Karpas-422 (cell line): ENCODE measurements around the gene P2RX6. TPM values are rescaled to one million over a fixed set of nuclear protein-coding genes. Genes with fewer than 3 reads are reported as not detected.

Experiments
- DNase-seq: peaks from one replicate; pipeline ENCODE4 v3.0.0-alpha.2; 2015
- H2AFZ ChIP-seq: fragments of 200-600 bp; sonication (generic); 2 replicates; pipeline ENCODE4 v1.6.1; 2014; ENCODE audit warnings: antibody characterized with exemption, low read length, mixed read lengths
- H3K27ac ChIP-seq: fragments of 200-600 bp; sonication (generic); 2 replicates; pipeline ENCODE4 v1.5.1; 2014; ENCODE audit warnings: mild to moderate bottlenecking, low read length, moderate library complexity
- H3K27me3 ChIP-seq: fragments of 200-600 bp; sonication (generic); 2 replicates; pipeline ENCODE4 v1.6.1; 2014; ENCODE audit warnings: low read length, mixed read lengths
- H3K36me3 ChIP-seq: fragments of 200-600 bp; sonication (generic); 2 replicates; pipeline ENCODE4 v1.6.1; 2014; ENCODE audit warnings: low read length, mixed read lengths; ENCODE audit not compliant: insufficient read depth
- H3K4me1 ChIP-seq: fragments of 200-600 bp; sonication (generic); 2 replicates; pipeline ENCODE4 v1.6.1; 2014; ENCODE audit warnings: mild to moderate bottlenecking, low read length, mixed read lengths
- H3K4me2 ChIP-seq: fragments of 200-600 bp; sonication (generic); 2 replicates; pipeline ENCODE4 v1.6.1; 2014; ENCODE audit warnings: low read length, low read depth, mild to moderate bottlenecking; ENCODE audit not compliant: poor library complexity, severe bottlenecking
- H3K4me3 ChIP-seq: fragments of 200-600 bp; sonication (generic); 2 replicates; pipeline ENCODE4 v1.5.1; 2014; ENCODE audit warnings: mild to moderate bottlenecking, antibody characterized with exemption, low read length, mixed read lengths
- H3K79me2 ChIP-seq: fragments of 200-600 bp; sonication (generic); 2 replicates; pipeline ENCODE4 v1.6.1; 2014; ENCODE audit warnings: mild to moderate bottlenecking, low read length, mixed read lengths
- H3K9ac ChIP-seq: fragments of 200-600 bp; sonication (generic); 2 replicates; pipeline ENCODE4 v1.6.0; 2014; ENCODE audit warnings: low read length
- H3K9me2 ChIP-seq: fragments of 200-600 bp; sonication (generic), shearing (Covaris generic); replicated peaks from 2 replicates; pipeline ENCODE4 v1.6.0; 2014; ENCODE audit warnings: mild to moderate bottlenecking, low read length, moderate library complexity; ENCODE audit not compliant: insufficient read depth
- H3K9me3 ChIP-seq: fragments of 300-700, 200-600 bp; sonication (generic); 2 replicates; pipeline ENCODE4 v1.6.1; 2014; ENCODE audit warnings: low read length, mixed read lengths
- H4K20me1 ChIP-seq: fragments of 200-600 bp; sonication (generic); 2 replicates; pipeline ENCODE4 v1.6.1; 2014; ENCODE audit warnings: mild to moderate bottlenecking, antibody characterized with exemption, low read length, low read depth; ENCODE audit not compliant: insufficient read depth
- total RNA-seq: library from RNA; depleted of rRNA; stranded (reverse); fragments of >200 nt; shearing (Covaris generic); gene quantifications from 2 replicates; pipeline ENCODE4 v1.2.3, GENCODE V29; 2014; ENCODE audit warnings: low replicate concordance

Gene P2RX6
- total RNA-seq, 1 experiment from 2014 or later, result 1.6 TPM

DNA sequence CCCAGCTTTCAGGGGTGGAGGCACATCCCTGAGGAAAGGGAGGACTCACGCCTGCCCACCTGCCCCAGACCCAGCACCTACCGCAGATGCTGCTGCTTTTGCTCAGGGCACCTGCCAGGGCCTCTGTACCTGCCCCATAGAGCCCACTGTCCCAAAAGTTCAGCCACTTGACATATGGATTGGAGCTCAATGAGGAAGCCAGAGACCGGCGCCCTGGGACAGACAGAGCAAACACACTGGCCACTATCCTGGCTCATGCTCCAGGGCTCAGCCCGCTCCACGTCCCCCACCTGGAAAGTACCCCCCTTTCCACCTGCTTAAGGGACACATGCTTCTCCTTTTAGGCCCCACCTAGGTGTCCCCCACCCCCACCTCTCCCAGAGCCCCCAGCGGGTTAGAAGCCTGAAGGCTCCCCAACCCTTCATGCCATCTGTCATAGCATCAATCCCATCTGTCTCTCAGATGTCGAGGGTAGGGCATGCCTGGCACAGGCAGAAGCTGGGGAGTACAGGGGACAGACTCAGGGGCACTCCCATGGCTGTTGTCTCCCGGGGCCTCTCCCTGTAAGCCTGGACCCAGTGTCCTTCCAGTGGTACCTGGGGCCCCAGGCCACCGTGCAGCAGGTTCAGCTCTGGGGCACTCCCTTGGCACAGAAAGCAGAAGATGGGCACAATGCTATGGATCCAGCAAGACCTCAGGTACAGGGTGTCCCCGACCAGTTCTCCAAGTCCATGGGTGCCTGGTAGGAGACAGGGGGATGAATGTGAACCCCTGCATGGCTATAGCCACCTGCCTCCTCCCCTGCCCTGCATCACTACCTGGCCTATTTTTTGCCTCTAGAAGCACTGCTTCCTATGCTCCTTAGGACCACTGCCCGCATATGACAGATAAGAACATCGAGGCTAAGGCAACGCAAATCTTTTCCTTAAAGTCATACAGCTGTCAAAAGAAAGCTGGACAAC lies 2.2 kb upstream of the P2RX6 start:
- no peak overlapping the region for H3K4me2 ChIP-seq
- no peaks in the 10 kb centered on the region for H3K79me2 ChIP-seq
- H2AFZ ChIP-seq, result no peak overlapping the region
- peaks cover 25% of the 10 kb centered on the region for H3K4me1 ChIP-seq
- no peaks in the 10 kb centered on the region for H3K9me2 ChIP-seq
- H3K27ac ChIP-seq, result no peak overlapping the region
- no peaks in the 10 kb centered on the region for H4K20me1 ChIP-seq
- 0 out of 2 replicates have a peak overlapping the region, but pooled peaks have one; percentile 70 for H3K9ac ChIP-seq
- DNase-seq, result no peak
- H3K36me3 ChIP-seq, result no peaks in the 10 kb centered on the region
- H3K9me3 ChIP-seq, result no peaks in the 10 kb centered on the region
- H3K27me3 ChIP-seq, result no peaks in the 10 kb centered on the region
- H3K4me3 ChIP-seq, result no peak overlapping the region

DNA sequence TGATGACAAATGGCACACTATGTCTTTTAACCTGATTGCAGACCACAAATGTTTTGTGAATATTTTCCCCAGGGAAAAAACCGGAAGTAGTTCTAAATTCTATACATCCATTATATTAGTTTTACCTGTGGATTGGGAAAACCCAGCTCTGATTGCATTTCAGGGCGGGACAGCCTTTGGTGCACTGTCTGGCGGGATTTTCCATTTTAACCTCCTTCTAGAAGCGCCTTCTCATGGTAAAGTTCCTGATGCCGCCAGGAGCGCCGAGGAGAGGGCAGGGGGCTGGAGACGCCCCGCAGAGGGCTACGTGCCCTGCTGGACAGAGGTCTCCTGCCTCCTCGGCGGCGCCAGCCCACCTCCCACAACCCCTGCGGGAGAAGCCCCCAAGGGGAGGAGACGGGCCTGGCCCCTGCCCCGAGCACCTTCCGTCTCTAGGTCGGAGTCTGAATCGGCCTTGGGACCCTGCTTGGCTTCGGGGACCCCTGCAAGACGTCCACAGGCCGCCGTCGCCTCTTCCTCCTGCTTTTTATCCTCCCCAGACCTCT lies 1.2 kb upstream of the P2RX6 start:
- Histone ChIP-seq H3K9me3 (no peaks in the 10 kb centered on the region), H3K27ac (no peak overlapping the region), H3K9me2 (no peaks in the 10 kb centered on the region), H3K79me2 (no peaks in the 10 kb centered on the region), H3K4me3 (peak overlapping the region; percentile 68), H3K9ac (peak overlapping the region; percentile 70), H3K27me3 (no peaks in the 10 kb centered on the region), H3K4me1 (peaks cover 25% of the 10 kb centered on the region), H4K20me1 (no peaks in the 10 kb centered on the region), H3K4me2 (peak overlapping the region; percentile 82), H2AFZ (0 out of 2 replicates have a peak overlapping the region, but pooled peaks have one; percentile 15), H3K36me3 (no peaks in the 10 kb centered on the region)
- DNase-seq, result no peak

- peak; percentile 98 for DNase-seq
- Histone ChIP-seq H3K36me3 (no peaks in the 10 kb centered on the region), H3K4me3 (peak overlapping the region; percentile 68), H3K27ac (peak overlapping the region; percentile 53), H3K9me2 (no peaks in the 10 kb centered on the region), H2AFZ (peak overlapping the region; percentile 55; the same call in 1 of the 2 replicates), H3K4me1 (peaks cover 25% of the 10 kb centered on the region), H3K9ac (peak overlapping the region; percentile 70), H3K79me2 (no peaks in the 10 kb centered on the region), H3K27me3 (no peaks in the 10 kb centered on the region), H3K4me2 (peak overlapping the region; percentile 82), H4K20me1 (no peaks in the 10 kb centered on the region), H3K9me3 (no peaks in the 10 kb centered on the region)
Observed at GRCh38 chr22:21014202-21014725, 701 bp upstream of the P2RX6 start.

DNA sequence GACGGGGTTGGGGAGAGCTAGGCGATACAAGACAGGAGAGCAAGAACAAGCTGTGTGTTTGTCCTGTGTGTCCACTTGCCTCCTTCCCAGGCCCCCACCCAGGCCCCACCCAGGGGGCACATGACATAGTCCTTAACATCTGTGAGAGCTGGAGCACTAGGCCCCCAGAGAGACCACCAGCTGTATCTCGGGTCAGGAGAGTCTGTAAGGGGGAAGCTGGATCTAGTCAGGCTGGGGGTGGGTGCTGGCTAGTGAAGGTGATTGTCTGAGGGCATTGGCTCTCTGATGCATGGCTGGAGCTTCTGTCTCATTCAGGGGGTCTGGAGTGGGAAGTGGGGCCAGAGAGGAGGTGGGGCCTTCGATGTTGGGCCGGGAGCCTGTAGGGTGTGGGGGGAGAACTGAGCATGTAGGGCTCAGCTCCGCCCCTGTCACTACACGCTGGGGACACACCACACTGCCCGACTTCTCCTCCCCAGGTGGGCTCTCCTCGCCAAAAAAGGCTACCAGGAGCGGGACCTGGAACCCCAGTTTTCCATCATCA lies 571 bp downstream of the P2RX6 start:
- Histone ChIP-seq H3K4me2 (peak overlapping the region; percentile 82), H3K9ac (peak overlapping the region; percentile 61)

DNA sequence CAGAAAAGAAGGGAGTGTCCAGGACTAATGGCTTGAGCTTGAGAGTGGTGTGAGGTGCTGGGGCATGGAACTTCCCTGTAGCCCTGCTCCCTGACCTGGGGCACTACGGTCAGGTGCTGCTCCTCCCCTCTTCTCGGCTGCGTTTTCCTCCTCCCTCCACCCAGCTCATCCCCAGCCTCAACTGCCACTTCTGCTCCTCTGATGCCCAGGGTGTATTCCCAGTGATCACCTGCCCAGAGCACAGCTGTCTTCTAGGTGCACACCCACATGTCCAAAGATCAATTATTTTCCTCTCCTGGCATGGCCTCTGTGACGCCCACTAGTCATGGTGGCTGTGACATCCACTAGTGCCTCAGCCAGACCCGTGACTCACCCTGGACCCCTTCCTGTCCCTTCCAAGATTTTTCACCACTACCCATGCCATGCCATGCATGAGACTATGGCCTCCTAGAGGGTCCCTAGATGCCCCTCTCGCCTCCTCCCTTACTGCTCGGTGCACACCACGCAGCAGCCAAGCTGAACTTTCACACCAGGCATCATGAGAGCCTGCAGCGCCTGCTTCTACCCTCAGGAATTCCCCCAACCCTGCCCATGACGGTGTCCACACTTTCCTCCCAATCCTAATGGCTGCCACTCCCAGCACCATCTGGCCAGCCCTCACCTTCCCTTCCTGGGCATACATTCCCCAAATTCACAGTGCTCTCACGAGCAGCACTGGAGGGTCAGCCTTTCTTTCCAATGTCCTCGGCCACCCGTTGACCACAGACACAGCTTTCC lies 1.9 kb downstream of the P2RX6 start:
- DNase-seq, result no peak
- H3K4me2 ChIP-seq, result no peak overlapping the region
- H3K9me2 ChIP-seq, result no peaks in the 10 kb centered on the region
- H2AFZ ChIP-seq, result no peak overlapping the region
- H3K27ac ChIP-seq, result no peak overlapping the region
- H3K9ac ChIP-seq, result no peak overlapping the region
- no peaks in the 10 kb centered on the region for H3K9me3 ChIP-seq
- no peaks in the 10 kb centered on the region for H3K36me3 ChIP-seq
- H3K27me3 ChIP-seq, result no peaks in the 10 kb centered on the region
- H3K4me1 ChIP-seq, result peaks cover 25% of the 10 kb centered on the region
- H4K20me1 ChIP-seq, result no peaks in the 10 kb centered on the region
- H3K79me2 ChIP-seq, result no peaks in the 10 kb centered on the region
- H3K4me3 ChIP-seq, result no peak overlapping the region

More for the DNA sequence above, 571 bp downstream of the P2RX6 start:
- Histone ChIP-seq H3K9me2 (no peaks in the 10 kb centered on the region), H3K9me3 (no peaks in the 10 kb centered on the region), H3K27me3 (no peaks in the 10 kb centered on the region), H3K27ac (peak overlapping the region; percentile 53; the same call in 1 of the 2 replicates), H2AFZ (peak overlapping the region; percentile 55; the same call in 1 of the 2 replicates), H3K4me1 (peaks cover 25% of the 10 kb centered on the region), H3K36me3 (no peaks in the 10 kb centered on the region), H3K4me3 (peak overlapping the region; percentile 68; the same call in 1 of the 2 replicates), H4K20me1 (no peaks in the 10 kb centered on the region), H3K79me2 (no peaks in the 10 kb centered on the region)
- DNase-seq, result no peak

DNA sequence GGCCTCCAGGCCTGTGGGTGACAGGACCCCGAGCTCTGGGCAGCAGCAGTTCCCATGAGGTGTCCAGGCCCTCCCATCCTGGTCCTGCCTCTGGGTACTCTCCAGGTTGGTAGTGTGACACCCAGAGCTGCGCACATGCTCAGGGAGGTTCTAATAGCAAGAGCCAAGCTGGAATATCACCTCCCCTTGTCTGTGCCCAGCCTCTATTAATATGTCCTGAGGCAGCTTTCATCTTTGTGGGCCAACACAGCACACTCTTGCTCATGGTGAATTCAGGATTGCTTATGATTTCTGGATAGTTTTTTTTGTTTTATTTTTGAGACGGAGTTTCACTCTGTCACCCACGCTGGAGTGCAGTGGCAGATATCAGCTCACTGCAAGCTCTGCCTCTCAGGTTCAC lies 3.3 kb downstream of the P2RX6 start:
- Histone ChIP-seq H3K4me3 (no peak overlapping the region), H3K9ac (no peak overlapping the region), H3K9me2 (no peaks in the 10 kb centered on the region), H3K36me3 (no peaks in the 10 kb centered on the region), H3K79me2 (no peaks in the 10 kb centered on the region), H3K9me3 (no peaks in the 10 kb centered on the region), H3K4me1 (peaks cover 23% of the 10 kb centered on the region), H2AFZ (no peak overlapping the region), H3K4me2 (no peak overlapping the region), H3K27ac (no peak overlapping the region), H4K20me1 (no peaks in the 10 kb centered on the region), H3K27me3 (no peaks in the 10 kb centered on the region)
- DNase-seq, result no peak

- H3K4me3 ChIP-seq, result no peak overlapping the region
- H3K79me2 ChIP-seq, result no peaks in the 10 kb centered on the region
- no peaks in the 10 kb centered on the region for H3K4me1 ChIP-seq
- H3K4me2 ChIP-seq, result no peak overlapping the region
- H3K36me3 ChIP-seq, result no peaks in the 10 kb centered on the region
- no peaks in the 10 kb centered on the region for H3K27me3 ChIP-seq
- H3K9me2 ChIP-seq, result no peaks in the 10 kb centered on the region
- H4K20me1 ChIP-seq, result no peaks in the 10 kb centered on the region
- no peak overlapping the region for H3K27ac ChIP-seq
- peak; percentile 78 for DNase-seq
- H2AFZ ChIP-seq, result no peak overlapping the region
- no peaks in the 10 kb centered on the region for H3K9me3 ChIP-seq
- H3K9ac ChIP-seq, result no peak overlapping the region
Observed at GRCh38 chr22:21020802-21021429, 6.0 kb downstream of the P2RX6 start.
